Vagina (tissue), 2 donors: ENCODE data around the gene AK3. TPM values are rescaled to one million over a fixed set of nuclear protein-coding genes. Genes with fewer than 3 reads are reported as not detected.

Experiments used
- DNase-seq, 2 donors: peaks; one replicate each; pipeline ENCODE4 v3.0.0-alpha.2; 2017; ENCODE audit errors: extremely low spot score in 2 of 2
- H3K27ac ChIP-seq: fragments of 200-600 bp; sonication (generic); one replicate; pipeline ENCODE4 v1.5.1; 2019
- H3K27me3 ChIP-seq: fragments of 200-600 bp; sonication (generic); one replicate; pipeline ENCODE4 v1.5.1; 2019
- H3K36me3 ChIP-seq, 2 donors: fragments of 200-600 bp; sonication (generic); one replicate each; pipeline ENCODE4 v1.5.1; 2017 to 2019
- H3K4me1 ChIP-seq: fragments of 200-600 bp; sonication (generic); one replicate; pipeline ENCODE4 v1.5.1; 2019
- H3K4me3 ChIP-seq, 2 donors: fragments of 200-600 bp; sonication (generic); 1 replicate in 1 of 2; 2 replicates in 1 of 2; pipeline ENCODE4 v1.5.1; 2016 to 2019
- H3K9me3 ChIP-seq: fragments of 200-600 bp; sonication (generic); one replicate; pipeline ENCODE4 v1.5.1; 2019
- POLR2A ChIP-seq, 2 donors: fragments of 450-650 bp; IDR thresholded peaks; one replicate each; pipeline ENCODE4 v1.6.1; 2017; ENCODE audit warnings: antibody characterized with exemption in 2 of 2, mild to moderate bottlenecking in 2 of 2, moderate library complexity in 2 of 2
- POLR2AphosphoS5 ChIP-seq, 2 donors: sonication (generic); formaldehyde crosslinking; IDR thresholded peaks; one replicate each; pipeline ENCODE4 v1.9.0; 2017; ENCODE audit warnings: antibody characterized with exemption in 2 of 2, mild to moderate bottlenecking in 2 of 2, low read depth in 1 of 2; ENCODE audit not compliant: insufficient read depth in 1 of 2
- intact Hi-C: fragments of 100-400 bp; cut with DNase I; formaldehyde crosslinking; loops from one replicate; pipeline ENCODE4 v1.15.1; 2023
- total RNA-seq: library from RNA; depleted of rRNA; stranded (reverse); fragments of >200 nt; gene quantifications from one replicate; pipeline ENCODE4 v1.2.3, GENCODE V29; 2016
- TF ChIP-seq, protein P1 (sequence below), 3 experiments: fragments of 450-650 bp in 2 of 3; fragments of 200-600 bp in 1 of 3; sonication (generic) in 1 of 3; IDR thresholded peaks; one replicate each; pipeline ENCODE4 v1.5.1; 2017 to 2019; ENCODE audit warnings: antibody characterized with exemption in 3 of 3, mild to moderate bottlenecking in 2 of 3, moderate library complexity in 2 of 3

Gene AK3
- total RNA-seq, 1 donor from 2014 or later = 72.4 TPM

DNA sequence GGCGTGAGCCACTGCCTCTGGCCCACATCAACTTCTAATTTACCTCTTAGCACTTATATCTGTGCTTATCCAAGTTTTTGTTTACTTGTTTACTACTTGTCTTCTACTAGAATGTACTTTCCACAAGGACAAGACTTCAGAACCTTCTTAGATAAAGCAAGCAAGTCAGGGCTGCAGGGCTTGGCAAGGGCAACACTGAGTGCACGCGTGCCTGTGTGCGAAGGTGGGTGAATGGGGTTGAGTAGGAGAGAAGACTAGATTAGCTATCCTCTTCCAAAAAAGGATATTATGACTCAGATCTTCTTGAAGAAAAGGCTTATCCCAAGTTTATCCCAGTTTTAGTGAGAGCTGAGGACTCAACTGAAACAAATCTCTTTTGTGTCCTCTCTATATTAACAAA, 19.3 kb downstream of the AK3 start:
- Histone ChIP-seq H3K4me1 (no peaks in the 10 kb centered on the region), H3K4me3 (no peak overlapping the region), H3K9me3 (no peaks in the 10 kb centered on the region), H3K36me3 (peaks cover 0 to 38% of the 10 kb centered on the region in 2 donors), H3K27me3 (no peaks in the 10 kb centered on the region), H3K27ac (no peak overlapping the region)
- TF ChIP-seq POLR2AphosphoS5 (IDR thresholded peaks at IDR 0.05; ENCODE audit: insufficient read depth in 1 of 2, low read depth in 1 of 2) (no peak), POLR2A (IDR thresholded peaks at IDR 0.05) (no peak)
- TF ChIP-seq, protein P1, sequence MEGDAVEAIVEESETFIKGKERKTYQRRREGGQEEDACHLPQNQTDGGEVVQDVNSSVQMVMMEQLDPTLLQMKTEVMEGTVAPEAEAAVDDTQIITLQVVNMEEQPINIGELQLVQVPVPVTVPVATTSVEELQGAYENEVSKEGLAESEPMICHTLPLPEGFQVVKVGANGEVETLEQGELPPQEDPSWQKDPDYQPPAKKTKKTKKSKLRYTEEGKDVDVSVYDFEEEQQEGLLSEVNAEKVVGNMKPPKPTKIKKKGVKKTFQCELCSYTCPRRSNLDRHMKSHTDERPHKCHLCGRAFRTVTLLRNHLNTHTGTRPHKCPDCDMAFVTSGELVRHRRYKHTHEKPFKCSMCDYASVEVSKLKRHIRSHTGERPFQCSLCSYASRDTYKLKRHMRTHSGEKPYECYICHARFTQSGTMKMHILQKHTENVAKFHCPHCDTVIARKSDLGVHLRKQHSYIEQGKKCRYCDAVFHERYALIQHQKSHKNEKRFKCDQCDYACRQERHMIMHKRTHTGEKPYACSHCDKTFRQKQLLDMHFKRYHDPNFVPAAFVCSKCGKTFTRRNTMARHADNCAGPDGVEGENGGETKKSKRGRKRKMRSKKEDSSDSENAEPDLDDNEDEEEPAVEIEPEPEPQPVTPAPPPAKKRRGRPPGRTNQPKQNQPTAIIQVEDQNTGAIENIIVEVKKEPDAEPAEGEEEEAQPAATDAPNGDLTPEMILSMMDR (IDR thresholded peaks at IDR 0.05) = no peak
- intact Hi-C loops = no loop called here
- no peak for DNase-seq

DNA sequence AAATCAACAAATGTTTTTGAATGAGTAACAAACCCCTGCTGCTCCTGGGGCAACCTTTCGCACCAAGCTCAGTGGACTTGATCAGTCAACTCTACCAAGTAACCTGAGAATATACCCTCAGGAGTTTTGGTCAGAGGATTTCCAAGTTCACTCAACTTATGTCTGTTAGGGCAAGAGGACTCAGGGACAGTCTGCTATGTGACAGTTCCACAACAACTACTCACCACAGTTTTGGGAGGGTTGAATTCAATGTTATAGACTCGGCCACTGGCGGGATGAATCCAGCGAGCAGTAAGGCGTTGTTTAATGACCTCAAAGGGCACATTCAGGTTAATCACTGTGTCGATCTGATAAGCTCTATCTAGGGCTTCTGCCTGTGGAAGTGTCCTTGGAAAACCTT, 22.1 kb downstream of the AK3 start:
- no peak overlapping the region for H3K27ac ChIP-seq

GRCh38 chr9:4717815-4718214, 23.2 kb downstream of the AK3 start:
- no peak overlapping the region for H3K4me3 ChIP-seq
- no peak for DNase-seq
- no peaks in the 10 kb centered on the region for H3K4me1 ChIP-seq
- no peaks in the 10 kb centered on the region for H3K27me3 ChIP-seq
- H3K27ac ChIP-seq = no peak overlapping the region
- peaks cover 0 to 51% of the 10 kb centered on the region in 2 donors for H3K36me3 ChIP-seq
- H3K9me3 ChIP-seq = no peaks in the 10 kb centered on the region
- TF ChIP-seq, protein P1 (IDR thresholded peaks at IDR 0.05) = no peak
- no peak for TF ChIP-seq POLR2A (IDR thresholded peaks at IDR 0.05)
- TF ChIP-seq POLR2AphosphoS5 (IDR thresholded peaks at IDR 0.05; ENCODE audit: insufficient read depth in 1 of 2, low read depth in 1 of 2) = no peak
- intact Hi-C loops = no loop called here

More for the DNA sequence above, 22.1 kb downstream of the AK3 start:
- Histone ChIP-seq H3K27me3 (no peaks in the 10 kb centered on the region), H3K4me3 (no peak overlapping the region), H3K4me1 (no peaks in the 10 kb centered on the region), H3K36me3 (peaks cover 0 to 51% of the 10 kb centered on the region in 2 donors), H3K9me3 (no peaks in the 10 kb centered on the region)
- TF ChIP-seq, protein P1 (IDR thresholded peaks at IDR 0.05) = no peak
- no peak for TF ChIP-seq POLR2AphosphoS5 (IDR thresholded peaks at IDR 0.05; ENCODE audit: insufficient read depth in 1 of 2, low read depth in 1 of 2)
- no peak for TF ChIP-seq POLR2A (IDR thresholded peaks at IDR 0.05)
- intact Hi-C loops = no loop called here
- no peak for DNase-seq

DNA sequence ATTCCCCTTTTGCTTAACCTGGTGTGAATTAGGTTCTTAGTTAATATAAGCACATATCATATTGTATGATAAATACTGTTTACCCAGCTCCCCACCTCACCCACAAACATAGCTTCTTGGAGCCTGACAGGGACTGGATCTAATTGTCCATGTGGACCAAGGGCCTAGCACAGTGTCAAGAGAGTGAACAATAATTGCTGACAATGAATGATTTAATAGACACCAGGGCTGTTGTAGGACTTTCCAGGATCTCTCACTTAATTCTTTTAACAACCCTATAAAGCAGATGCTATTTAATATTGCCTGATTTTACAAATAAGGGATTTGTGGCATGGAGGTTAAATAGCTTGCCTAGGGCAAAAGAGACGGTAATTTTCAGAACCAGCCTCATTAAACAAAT, 24.8 kb downstream of the AK3 start:
- TF ChIP-seq, protein P1 (IDR thresholded peaks at IDR 0.05) = no peak
- no peak for TF ChIP-seq POLR2AphosphoS5 (IDR thresholded peaks at IDR 0.05; ENCODE audit: insufficient read depth in 1 of 2, low read depth in 1 of 2)
- TF ChIP-seq POLR2A (IDR thresholded peaks at IDR 0.05) = no peak
- intact Hi-C loops = no loop called here
- Histone ChIP-seq H3K4me3 (no peak overlapping the region), H3K27ac (no peak overlapping the region), H3K9me3 (no peaks in the 10 kb centered on the region), H3K4me1 (no peaks in the 10 kb centered on the region), H3K36me3 (peaks cover 0 to 40% of the 10 kb centered on the region in 2 donors), H3K27me3 (no peaks in the 10 kb centered on the region)
- no peak for DNase-seq

GRCh38 chr9:4714266-4715016, 26.6 kb downstream of the AK3 start:
- no peaks in the 10 kb centered on the region for H3K9me3 ChIP-seq
- H3K27ac ChIP-seq = no peak overlapping the region
- H3K27me3 ChIP-seq = no peaks in the 10 kb centered on the region
- peaks cover 0 to 39% of the 10 kb centered on the region in 2 donors for H3K36me3 ChIP-seq
- intact Hi-C loops = no loop called here
- H3K4me1 ChIP-seq = no peaks in the 10 kb centered on the region
- TF ChIP-seq POLR2A (IDR thresholded peaks at IDR 0.05) = no peak
- TF ChIP-seq, protein P1 (IDR thresholded peaks at IDR 0.05) = no peak
- TF ChIP-seq POLR2AphosphoS5 (IDR thresholded peaks at IDR 0.05; ENCODE audit: insufficient read depth in 1 of 2, low read depth in 1 of 2) = no peak
- H3K4me3 ChIP-seq = no peak overlapping the region
- DNase-seq = no peak
